HG03045 (cell line): ENCODE data around the gene CEP192.
"Not testable (repeated sequence)": the region's sequence is repeated elsewhere in the genome, so short reads cannot be mapped to it uniquely, and the experiment has no call there.

Experiments used
- ATAC-seq: cut with Tn5 transposase; IDR thresholded peaks from one replicate; pipeline ENCODE4 v1.9.1; 2021; ENCODE audit warnings: mild to moderate bottlenecking, moderate library complexity; ENCODE audit not compliant: unreplicated experiment

Gene CEP192

GRCh38 chr18:12990967-12991820 lies at the start of gene CEP192:
Gene CEP192, plus strand, starts transcription at chr18:12991362. Its CDS starts 8,063 bp downstream, at chr18:12999425.
- peak; percentile 90 for ATAC-seq

- ATAC-seq: no peak
Observed at GRCh38 chr18:12943215-12943614, 47.9 kb upstream of the CEP192 start.

GRCh38 chr18:12944709-12945108 lies 46.5 kb upstream of the CEP192 start:
- no peak for ATAC-seq

- peak; percentile 3 for ATAC-seq
Observed at GRCh38 chr18:12946549-12947284, 44.4 kb upstream of the CEP192 start.

- peak; percentile 73 for ATAC-seq
Observed at GRCh38 chr18:12947285-12948049, 43.7 kb upstream of the CEP192 start, which contains the start of gene SEH1L. Gene SEH1L, plus strand, starts transcription at chr18:12948011. Its CDS starts 111 bp downstream, at chr18:12948122.

GRCh38 chr18:12948050-12948804 lies 42.9 kb upstream of the CEP192 start:
- ATAC-seq: peak; percentile 81

- no peak for ATAC-seq
Observed at GRCh38 chr18:12958478-12958877, 32.7 kb upstream of the CEP192 start.

- ATAC-seq: no peak
Observed at GRCh38 chr18:12960395-12960794, 30.8 kb upstream of the CEP192 start.

- ATAC-seq: no peak
Observed at GRCh38 chr18:12960853-12961397, 30.2 kb upstream of the CEP192 start.

GRCh38 chr18:12963069-12963468 lies 28.1 kb upstream of the CEP192 start:
- ATAC-seq: no peak

- no peak for ATAC-seq
Observed at GRCh38 chr18:12968115-12968514, 23.0 kb upstream of the CEP192 start.

GRCh38 chr18:12968619-12969018 lies 22.5 kb upstream of the CEP192 start:
- no peak for ATAC-seq

GRCh38 chr18:12973562-12974213 lies 17.5 kb upstream of the CEP192 start:
- ATAC-seq: no peak

GRCh38 chr18:12975488-12975887 lies 15.7 kb upstream of the CEP192 start:
- ATAC-seq: no peak

- no peak for ATAC-seq
Observed at GRCh38 chr18:12976305-12976704, 14.9 kb upstream of the CEP192 start.

GRCh38 chr18:12980065-12980464 lies 11.1 kb upstream of the CEP192 start:
- not testable (repeated sequence) for ATAC-seq

GRCh38 chr18:12989397-12990122 lies 1.6 kb upstream of the CEP192 start:
- no peak for ATAC-seq

GRCh38 chr18:12990123-12990475 lies 1.1 kb upstream of the CEP192 start:
- ATAC-seq: no peak

GRCh38 chr18:12990641-12990966 lies 558 bp upstream of the CEP192 start:
- ATAC-seq: no peak
